GM18517 (cell line): Measurements from ENCODE around the gene IMMP2L.

Source experiments
- ATAC-seq: cut with Tn5 transposase; IDR thresholded peaks from one replicate; pipeline ENCODE4 v1.9.1; 2021; ENCODE audit warnings: mild to moderate bottlenecking, moderate library complexity; ENCODE audit not compliant: unreplicated experiment

The IMMP2L gene

GRCh38 chr7:111558991-111559390 is 3.3 kb downstream of the IMMP2L start:
- peak; percentile 59 for ATAC-seq

GRCh38 chr7:111556977-111557376 is 5.3 kb downstream of the IMMP2L start:
- ATAC-seq, result no peak

GRCh38 chr7:111554086-111554485 is 8.2 kb downstream of the IMMP2L start:
- ATAC-seq, result no peak

GRCh38 chr7:111541067-111541466 is 21.2 kb downstream of the IMMP2L start:
- no peak for ATAC-seq

GRCh38 chr7:111540199-111540815 is 22.0 kb downstream of the IMMP2L start:
- ATAC-seq, result no peak

- ATAC-seq, result no peak
Measured at GRCh38 chr7:111537134-111537533, 25.2 kb downstream of the IMMP2L start.

GRCh38 chr7:111535142-111535870 is 27.0 kb downstream of the IMMP2L start:
- no peak for ATAC-seq

GRCh38 chr7:111532625-111533024 is 29.7 kb downstream of the IMMP2L start:
- ATAC-seq, result no peak

- ATAC-seq, result no peak
Measured at GRCh38 chr7:111531993-111532392, 30.3 kb downstream of the IMMP2L start.

GRCh38 chr7:111530356-111530668 is 32.0 kb downstream of the IMMP2L start:
- ATAC-seq, result no peak

GRCh38 chr7:111529507-111530355 is 32.6 kb downstream of the IMMP2L start:
- ATAC-seq, result no peak

- ATAC-seq, result peak; percentile 80
Measured at GRCh38 chr7:111528331-111528730, 34.0 kb downstream of the IMMP2L start.

GRCh38 chr7:111527545-111527944 is 34.7 kb downstream of the IMMP2L start:
- ATAC-seq, result peak; percentile 88

- ATAC-seq, result no peak
Measured at GRCh38 chr7:111525100-111525499, 37.2 kb downstream of the IMMP2L start.

GRCh38 chr7:111521660-111522059 is 40.6 kb downstream of the IMMP2L start:
- ATAC-seq, result no peak

GRCh38 chr7:111518264-111518663 is 44.0 kb downstream of the IMMP2L start:
- no peak for ATAC-seq

- ATAC-seq, result no peak
Measured at GRCh38 chr7:111517549-111517951, 44.7 kb downstream of the IMMP2L start.

GRCh38 chr7:111516612-111517011 is 45.7 kb downstream of the IMMP2L start:
- ATAC-seq, result no peak

GRCh38 chr7:111513566-111513965 is 48.7 kb downstream of the IMMP2L start:
- no peak for ATAC-seq

GRCh38 chr7:111511845-111512244 is 50.4 kb downstream of the IMMP2L start:
- no peak for ATAC-seq

GRCh38 chr7:111510584-111511378 is 51.5 kb downstream of the IMMP2L start:
- ATAC-seq, result no peak
